Measurements from ENCODE around the gene ZFYVE21.

The ZFYVE21 gene

DNA sequence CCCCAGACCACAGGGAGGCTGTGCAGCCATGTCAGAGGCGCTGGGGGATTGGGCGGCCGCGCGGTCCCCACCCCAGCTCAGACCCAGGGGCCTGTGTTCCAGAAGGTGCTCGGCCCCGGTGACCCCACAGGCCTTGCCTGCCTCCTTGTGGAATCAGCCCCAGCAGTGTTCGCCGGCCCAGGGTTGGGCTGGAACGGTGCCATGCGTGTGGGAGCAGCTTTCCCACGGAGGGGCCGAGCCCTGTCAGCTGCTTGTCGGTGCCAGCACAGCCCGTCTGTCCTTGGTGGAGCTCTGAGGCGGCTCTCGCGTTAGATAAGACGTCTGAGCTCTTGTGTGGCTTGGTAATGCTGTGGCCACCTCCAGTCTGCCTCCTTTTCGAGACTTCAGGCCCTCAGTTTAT, 8.5 kb downstream of the ZFYVE21 start:
- no peak for DNase-seq
- no peaks in the 10 kb centered on the region for H3K27me3 ChIP-seq (replicated peaks; ENCODE audit: control insufficient read depth, insufficient read depth, low read length, poor library complexity, severe bottlenecking)
- peaks cover 15% of the 10 kb centered on the region for H3K36me3 ChIP-seq (ENCODE audit: control insufficient read depth, insufficient read depth, low read length)
- H3K27ac ChIP-seq (ENCODE audit: insufficient read depth, low read length, poor library complexity, severe bottlenecking): no peak overlapping the region
- no peak overlapping the region for H3K4me3 ChIP-seq (ENCODE audit: insufficient read depth, low read depth, low read length, poor library complexity, severe bottlenecking)
- no peaks in the 10 kb centered on the region for H3K9me3 ChIP-seq (ENCODE audit: control insufficient read depth, low read length)
- no peaks in the 10 kb centered on the region for H3K4me1 ChIP-seq (ENCODE audit: control insufficient read depth, insufficient read depth, low read length, poor library complexity, severe bottlenecking)

DNA sequence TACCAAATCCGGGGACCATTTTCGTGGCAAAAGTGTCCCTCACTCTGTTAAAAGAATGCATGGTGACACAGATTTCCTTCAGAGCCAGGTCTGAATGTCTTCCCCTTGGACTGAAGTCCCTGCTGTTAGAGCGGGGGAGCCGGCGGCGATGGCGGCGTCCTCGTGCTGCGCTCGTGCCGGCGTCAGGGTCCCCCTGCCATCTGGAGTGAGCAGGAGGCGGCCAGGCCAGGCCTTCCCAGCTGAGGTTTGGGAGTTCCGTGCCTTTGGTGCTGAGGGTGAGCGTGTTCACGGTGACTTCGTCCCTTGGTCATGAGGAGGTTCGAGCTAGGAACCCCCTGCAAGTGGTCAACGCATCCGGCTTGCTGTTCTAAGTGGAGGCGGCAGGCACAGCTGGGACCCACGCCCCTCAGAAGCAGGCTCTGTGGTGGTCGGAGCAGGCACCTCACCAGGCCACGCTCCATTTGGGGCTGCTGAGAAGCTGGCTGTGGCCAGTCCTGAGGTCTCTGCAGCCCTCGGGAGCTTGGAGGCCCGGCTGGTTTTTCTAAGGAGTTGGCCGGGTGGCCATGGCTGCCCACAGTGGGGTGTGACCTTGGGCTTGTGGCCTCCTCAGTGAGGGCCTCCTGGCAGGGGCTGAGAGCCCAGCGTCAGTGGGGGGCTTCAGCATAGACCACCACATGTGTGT, 9.5 kb downstream of the ZFYVE21 start:
- no peak for DNase-seq
- Histone ChIP-seq H3K27me3 (replicated peaks; ENCODE audit: control insufficient read depth, insufficient read depth, low read length, poor library complexity, severe bottlenecking) (no peaks in the 10 kb centered on the region), H3K36me3 (ENCODE audit: control insufficient read depth, insufficient read depth, low read length) (peaks cover 19% of the 10 kb centered on the region), H3K27ac (ENCODE audit: insufficient read depth, low read length, poor library complexity, severe bottlenecking) (no peak overlapping the region), H3K9me3 (ENCODE audit: control insufficient read depth, low read length) (no peaks in the 10 kb centered on the region), H3K4me3 (ENCODE audit: insufficient read depth, low read depth, low read length, poor library complexity, severe bottlenecking) (no peak overlapping the region), H3K4me1 (ENCODE audit: control insufficient read depth, insufficient read depth, low read length, poor library complexity, severe bottlenecking) (no peaks in the 10 kb centered on the region)

DNA sequence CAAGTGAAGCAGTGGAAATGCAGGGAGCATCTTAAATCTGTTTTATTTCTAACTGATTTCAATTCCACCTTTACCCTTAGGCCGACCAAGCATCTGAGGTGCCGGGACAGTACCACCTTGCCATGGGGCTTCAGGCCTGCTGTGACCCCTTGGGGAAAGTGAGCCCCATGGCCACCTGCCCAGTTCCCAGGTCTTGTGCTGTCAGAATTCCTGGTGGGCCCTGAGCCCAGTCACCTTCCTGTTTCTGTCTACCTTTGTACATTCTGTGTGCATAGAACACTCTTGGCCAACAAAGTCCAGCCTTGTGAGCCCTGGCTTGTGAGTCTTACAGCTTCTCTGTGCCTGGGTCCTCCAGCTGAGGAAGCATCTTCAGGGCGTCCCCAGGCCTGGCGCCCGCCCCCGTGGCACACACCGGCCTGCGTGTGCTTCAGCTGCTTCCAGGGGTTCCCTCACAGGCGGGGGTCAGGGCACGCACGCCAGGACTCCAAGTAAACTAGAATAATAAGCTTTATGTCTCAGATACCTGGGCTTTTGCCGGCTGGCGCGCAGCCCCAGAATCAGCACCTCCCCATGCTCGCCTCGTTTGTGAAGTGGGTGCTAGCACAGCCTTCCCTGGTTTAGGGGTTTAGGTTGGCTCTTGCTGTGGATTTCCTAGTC, 10.3 kb downstream of the ZFYVE21 start:
- no peaks in the 10 kb centered on the region for H3K27me3 ChIP-seq (replicated peaks; ENCODE audit: control insufficient read depth, insufficient read depth, low read length, poor library complexity, severe bottlenecking)
- H3K4me1 ChIP-seq (ENCODE audit: control insufficient read depth, insufficient read depth, low read length, poor library complexity, severe bottlenecking): no peaks in the 10 kb centered on the region
- H3K36me3 ChIP-seq (ENCODE audit: control insufficient read depth, insufficient read depth, low read length): peaks cover 19% of the 10 kb centered on the region
- H3K27ac ChIP-seq (ENCODE audit: insufficient read depth, low read length, poor library complexity, severe bottlenecking): no peak overlapping the region
- no peaks in the 10 kb centered on the region for H3K9me3 ChIP-seq (ENCODE audit: control insufficient read depth, low read length)
- DNase-seq: no peak
- H3K4me3 ChIP-seq (ENCODE audit: insufficient read depth, low read depth, low read length, poor library complexity, severe bottlenecking): no peak overlapping the region

DNA sequence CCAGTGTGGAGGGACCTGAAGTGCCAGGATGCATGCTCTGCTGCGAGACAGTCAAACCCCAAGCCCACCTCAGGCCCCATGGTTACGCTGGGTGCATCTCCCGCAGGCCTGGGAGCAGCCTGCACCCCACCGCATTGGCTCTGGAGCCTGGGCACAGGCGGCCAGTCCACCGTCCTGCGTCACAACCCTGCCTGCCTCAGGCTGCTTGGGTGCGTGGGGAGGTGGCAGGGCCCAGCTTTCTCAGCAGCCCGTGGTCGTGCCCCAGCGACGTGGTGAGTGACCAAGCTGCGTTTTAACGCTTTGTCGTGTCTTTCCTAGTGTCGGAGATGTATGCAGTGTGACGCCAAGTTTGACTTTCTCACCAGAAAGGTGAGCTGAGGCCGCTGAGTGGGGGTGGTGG, 10.9 kb downstream of the ZFYVE21 start:
- no peak overlapping the region for H3K27ac ChIP-seq (ENCODE audit: insufficient read depth, low read length, poor library complexity, severe bottlenecking)
- DNase-seq: no peak
- no peak overlapping the region for H3K4me3 ChIP-seq (ENCODE audit: insufficient read depth, low read depth, low read length, poor library complexity, severe bottlenecking)
- H3K4me1 ChIP-seq (ENCODE audit: control insufficient read depth, insufficient read depth, low read length, poor library complexity, severe bottlenecking): no peaks in the 10 kb centered on the region
- H3K36me3 ChIP-seq (ENCODE audit: control insufficient read depth, insufficient read depth, low read length): peaks cover 19% of the 10 kb centered on the region
- no peaks in the 10 kb centered on the region for H3K27me3 ChIP-seq (replicated peaks; ENCODE audit: control insufficient read depth, insufficient read depth, low read length, poor library complexity, severe bottlenecking)
- no peaks in the 10 kb centered on the region for H3K9me3 ChIP-seq (ENCODE audit: control insufficient read depth, low read length)

DNA sequence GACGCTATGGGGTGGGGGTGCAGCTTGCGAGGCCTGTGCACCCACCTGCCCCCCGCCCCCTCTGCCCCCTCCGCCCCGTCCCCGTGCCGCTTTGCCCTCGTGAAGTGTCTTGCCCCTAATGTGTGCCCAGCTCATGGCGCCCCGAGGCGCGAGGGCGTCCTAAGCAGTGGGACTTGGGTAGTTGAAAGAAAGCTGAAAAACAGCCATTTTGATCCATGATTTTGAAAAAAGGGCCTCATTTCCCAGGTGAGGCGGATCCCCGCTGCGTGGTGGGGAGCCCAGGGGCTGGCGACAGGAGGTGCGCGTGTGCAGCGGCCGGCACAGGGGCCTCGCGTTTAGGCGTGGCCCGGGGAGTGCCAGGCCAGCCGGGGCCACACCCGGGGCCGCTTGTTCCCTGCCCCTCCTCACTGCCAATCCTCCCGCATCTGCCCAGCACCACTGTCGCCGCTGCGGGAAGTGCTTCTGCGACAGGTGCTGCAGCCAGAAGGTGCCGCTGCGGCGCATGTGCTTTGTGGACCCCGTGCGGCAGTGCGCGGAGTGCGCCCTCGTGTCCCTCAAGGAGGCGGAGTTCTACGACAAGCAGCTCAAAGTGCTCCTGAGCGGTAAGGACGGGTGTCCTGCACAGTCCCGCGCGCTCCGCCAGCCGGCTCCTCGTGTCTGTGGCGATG, 11.8 kb downstream of the ZFYVE21 start:
- H3K4me1 ChIP-seq (ENCODE audit: control insufficient read depth, insufficient read depth, low read length, poor library complexity, severe bottlenecking): no peaks in the 10 kb centered on the region
- peaks cover 19% of the 10 kb centered on the region for H3K36me3 ChIP-seq (ENCODE audit: control insufficient read depth, insufficient read depth, low read length)
- no peak overlapping the region for H3K4me3 ChIP-seq (ENCODE audit: insufficient read depth, low read depth, low read length, poor library complexity, severe bottlenecking)

DNA sequence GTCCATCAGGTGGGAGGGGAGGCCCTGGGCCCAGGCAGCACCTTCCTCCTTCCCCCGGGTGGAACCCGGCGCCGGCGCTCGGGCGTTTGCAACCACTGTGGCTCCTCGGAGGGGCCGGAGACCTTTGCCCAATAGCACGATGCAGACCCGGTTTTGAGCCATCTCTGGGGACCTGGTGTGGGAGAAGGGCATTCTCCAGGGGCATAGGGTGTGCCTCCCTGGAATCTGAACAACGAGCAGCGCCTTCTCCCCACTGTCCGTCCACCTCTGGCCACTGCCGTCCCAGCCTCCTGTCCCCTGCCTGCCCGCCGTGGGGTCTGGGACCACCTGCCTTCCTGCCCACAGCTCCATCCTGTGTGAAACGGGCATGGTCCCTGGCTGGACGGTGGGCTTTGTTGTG, 12.5 kb downstream of the ZFYVE21 start:
- H3K4me1 ChIP-seq (ENCODE audit: control insufficient read depth, insufficient read depth, low read length, poor library complexity, severe bottlenecking): no peaks in the 10 kb centered on the region
- H3K9me3 ChIP-seq (ENCODE audit: control insufficient read depth, low read length): no peaks in the 10 kb centered on the region
- H3K4me3 ChIP-seq (ENCODE audit: insufficient read depth, low read depth, low read length, poor library complexity, severe bottlenecking): no peak overlapping the region
- peaks cover 19% of the 10 kb centered on the region for H3K36me3 ChIP-seq (ENCODE audit: control insufficient read depth, insufficient read depth, low read length)
- no peak overlapping the region for H3K27ac ChIP-seq (ENCODE audit: insufficient read depth, low read length, poor library complexity, severe bottlenecking)
- DNase-seq: no peak
- H3K27me3 ChIP-seq (replicated peaks; ENCODE audit: control insufficient read depth, insufficient read depth, low read length, poor library complexity, severe bottlenecking): no peaks in the 10 kb centered on the region

More for the DNA sequence above, 11.8 kb downstream of the ZFYVE21 start:
- DNase-seq: no peak
- H3K9me3 ChIP-seq (ENCODE audit: control insufficient read depth, low read length): no peaks in the 10 kb centered on the region
- no peak overlapping the region for H3K27ac ChIP-seq (ENCODE audit: insufficient read depth, low read length, poor library complexity, severe bottlenecking)
- no peaks in the 10 kb centered on the region for H3K27me3 ChIP-seq (replicated peaks; ENCODE audit: control insufficient read depth, insufficient read depth, low read length, poor library complexity, severe bottlenecking)

DNA sequence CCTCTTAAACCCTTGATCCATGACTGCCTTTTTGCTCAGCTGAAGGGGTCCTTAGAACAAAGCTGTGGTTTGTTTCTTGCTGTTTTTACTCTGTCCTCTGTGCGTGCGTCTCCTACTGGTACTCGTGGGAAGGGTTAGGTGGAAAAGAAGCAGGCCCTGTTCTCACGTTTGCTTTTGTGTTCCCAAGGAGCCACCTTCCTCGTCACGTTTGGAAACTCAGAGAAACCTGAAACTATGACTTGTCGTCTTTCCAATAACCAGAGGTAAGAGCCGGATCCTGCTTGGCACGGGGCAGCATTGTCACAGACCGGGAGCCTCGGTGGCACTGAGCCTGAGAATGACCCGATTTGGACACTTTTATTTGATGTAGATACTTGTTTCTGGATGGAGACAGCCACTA, 13.1 kb downstream of the ZFYVE21 start:
- H3K4me3 ChIP-seq (ENCODE audit: insufficient read depth, low read depth, low read length, poor library complexity, severe bottlenecking): no peak overlapping the region
- no peaks in the 10 kb centered on the region for H3K9me3 ChIP-seq (ENCODE audit: control insufficient read depth, low read length)
- H3K36me3 ChIP-seq (ENCODE audit: control insufficient read depth, insufficient read depth, low read length): peaks cover 22% of the 10 kb centered on the region
- no peaks in the 10 kb centered on the region for H3K27me3 ChIP-seq (replicated peaks; ENCODE audit: control insufficient read depth, insufficient read depth, low read length, poor library complexity, severe bottlenecking)
- no peak for DNase-seq
- H3K4me1 ChIP-seq (ENCODE audit: control insufficient read depth, insufficient read depth, low read length, poor library complexity, severe bottlenecking): no peaks in the 10 kb centered on the region
- no peak overlapping the region for H3K27ac ChIP-seq (ENCODE audit: insufficient read depth, low read length, poor library complexity, severe bottlenecking)

DNA sequence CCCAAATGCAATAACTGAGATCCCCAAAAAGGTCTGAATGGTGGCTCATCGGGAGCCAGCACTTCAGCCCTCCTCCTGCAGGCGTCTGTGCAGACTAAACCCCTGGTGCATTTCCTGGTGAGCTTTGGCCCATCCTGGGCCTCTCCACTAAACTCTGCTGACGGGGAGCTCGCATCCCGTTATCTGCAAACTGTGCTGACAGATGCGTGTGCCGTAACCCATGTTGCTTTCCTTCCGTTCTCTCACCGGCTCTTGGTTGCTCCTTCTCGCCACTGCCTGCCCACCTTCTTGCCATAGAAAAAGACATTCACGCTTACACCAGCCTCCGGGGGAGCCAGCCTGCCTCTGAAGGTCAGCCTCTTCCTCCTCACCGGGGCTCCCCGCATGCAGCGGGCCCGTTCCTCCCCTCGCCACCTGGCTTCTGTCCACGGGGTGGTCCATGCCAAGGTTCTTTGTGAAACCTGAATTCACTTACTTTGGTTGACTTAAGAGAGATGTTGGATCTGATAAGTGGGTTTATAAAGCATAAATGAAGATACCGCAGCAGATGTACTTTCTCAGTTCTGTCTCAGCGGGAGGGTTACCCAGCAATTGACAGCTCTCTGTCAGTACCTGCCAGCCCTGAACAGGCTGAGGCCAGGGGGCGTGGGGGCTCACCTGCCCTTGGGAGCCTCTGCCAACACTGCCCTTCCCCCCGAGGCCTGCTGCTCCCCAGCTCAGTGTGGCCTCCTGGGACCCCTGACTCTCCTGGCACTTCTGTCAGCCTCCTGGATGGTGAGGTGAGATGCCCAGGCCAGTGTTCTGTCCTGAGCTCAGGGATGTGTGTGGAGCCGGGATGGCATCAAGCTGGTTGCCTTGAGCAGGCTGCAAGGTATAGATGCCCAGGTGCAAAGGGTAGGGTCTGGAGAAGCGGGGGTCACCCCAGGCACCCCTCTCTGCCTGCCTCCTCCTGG, 14.2 kb downstream of the ZFYVE21 start:
- no peaks in the 10 kb centered on the region for H3K27me3 ChIP-seq (replicated peaks; ENCODE audit: control insufficient read depth, insufficient read depth, low read length, poor library complexity, severe bottlenecking)
- no peak overlapping the region for H3K27ac ChIP-seq (ENCODE audit: insufficient read depth, low read length, poor library complexity, severe bottlenecking)
- H3K4me3 ChIP-seq (ENCODE audit: insufficient read depth, low read depth, low read length, poor library complexity, severe bottlenecking): no peak overlapping the region
- H3K9me3 ChIP-seq (ENCODE audit: control insufficient read depth, low read length): no peaks in the 10 kb centered on the region
- DNase-seq: no peak
- no peaks in the 10 kb centered on the region for H3K4me1 ChIP-seq (ENCODE audit: control insufficient read depth, insufficient read depth, low read length, poor library complexity, severe bottlenecking)
- H3K36me3 ChIP-seq (ENCODE audit: control insufficient read depth, insufficient read depth, low read length): peaks cover 22% of the 10 kb centered on the region

DNA sequence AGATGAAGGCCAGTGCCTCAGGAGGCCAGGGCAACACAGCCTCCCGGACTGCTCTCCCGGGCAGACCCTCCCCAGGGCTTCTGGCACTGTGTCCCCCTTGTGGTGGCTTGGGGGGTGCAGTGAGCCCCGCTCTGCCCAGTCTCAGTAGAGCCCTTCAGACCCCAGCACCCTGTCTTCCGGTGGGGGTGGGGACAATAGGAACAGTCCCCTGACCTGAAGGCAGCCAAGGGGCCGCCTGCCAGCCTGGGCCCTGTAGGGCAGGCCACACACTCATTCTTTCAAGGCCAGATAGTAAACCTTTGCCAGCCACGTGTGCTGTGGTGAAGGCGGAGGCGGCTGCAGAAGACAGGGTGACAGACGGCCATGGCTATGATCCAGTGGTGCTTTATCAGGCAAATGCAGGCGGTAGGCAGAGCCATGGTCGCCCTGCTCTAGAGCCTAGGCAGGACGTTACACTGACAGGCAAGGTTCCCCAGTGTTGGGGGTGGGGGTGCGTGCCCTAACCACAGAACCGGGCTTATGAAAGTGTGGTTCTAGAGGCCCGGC, 15.0 kb downstream of the ZFYVE21 start:
- DNase-seq: no peak
- Histone ChIP-seq H3K4me3 (ENCODE audit: insufficient read depth, low read depth, low read length, poor library complexity, severe bottlenecking) (no peak overlapping the region), H3K27me3 (replicated peaks; ENCODE audit: control insufficient read depth, insufficient read depth, low read length, poor library complexity, severe bottlenecking) (no peaks in the 10 kb centered on the region), H3K9me3 (ENCODE audit: control insufficient read depth, low read length) (no peaks in the 10 kb centered on the region), H3K36me3 (ENCODE audit: control insufficient read depth, insufficient read depth, low read length) (peaks cover 24% of the 10 kb centered on the region), H3K4me1 (ENCODE audit: control insufficient read depth, insufficient read depth, low read length, poor library complexity, severe bottlenecking) (no peaks in the 10 kb centered on the region), H3K27ac (ENCODE audit: insufficient read depth, low read length, poor library complexity, severe bottlenecking) (no peak overlapping the region)

Data from effector memory CD4-positive, alpha-beta T cell (primary cell).